ENCODE data around the gene ARHGDIA.

DNA sequence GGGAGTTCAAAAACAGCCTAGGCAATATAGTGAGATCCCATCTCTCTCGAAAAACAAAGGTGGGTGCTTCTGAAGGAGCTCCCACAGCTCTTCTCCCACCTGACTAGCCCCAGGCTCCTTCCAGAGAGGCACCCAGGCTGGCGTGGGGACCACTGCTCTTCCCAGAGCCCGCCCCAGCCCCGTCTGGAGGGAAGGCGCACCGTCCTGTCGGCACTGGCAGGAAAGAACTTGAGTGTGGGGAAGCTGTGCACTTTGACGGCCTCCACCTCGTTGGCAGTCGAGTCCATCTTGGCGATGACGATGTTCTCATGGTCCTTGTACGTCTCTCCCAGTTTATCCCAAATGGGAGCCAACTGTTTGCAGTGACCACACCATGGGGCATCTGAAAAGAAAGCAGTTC is 25.8 kb downstream of the ARHGDIA start:
- no peak for TF ChIP-seq POLR2A (IDR thresholded peaks at IDR 0.05; ENCODE audit: low read depth, low read length)
- no peak for TF ChIP-seq TAF1 (IDR thresholded peaks at IDR 0.05; ENCODE audit: low read depth, low read length)
- no peak for TF ChIP-seq SPI1 (IDR thresholded peaks at IDR 0.05; ENCODE audit: low read depth, low read length)
- no peak for TF ChIP-seq POLR2AphosphoS5 (IDR thresholded peaks at IDR 0.05; ENCODE audit: low read depth, low read length)

All from GM12891 (cell line).